HepG2 (cell line): Measurements from ENCODE around the gene PRRT2. TPM values are rescaled to one million over a fixed set of nuclear protein-coding genes. Genes with fewer than 3 reads are reported as not detected.

Experiments
- AGO2 ChIP-seq: fragments of 200-400 bp; formaldehyde crosslinking; optimal IDR thresholded peaks from 2 replicates; pipeline ENCODE3; 2017; ENCODE audit warnings: mild to moderate bottlenecking, low read depth, low read length, moderate library complexity
- CCAR2 ChIP-seq: fragments of 200-400 bp; formaldehyde crosslinking; optimal IDR thresholded peaks from 2 replicates; pipeline ENCODE3; 2018; ENCODE audit warnings: low read depth, mild to moderate bottlenecking, low read length, moderate library complexity
- CCDC6 ChIP-seq: sonication (generic); formaldehyde crosslinking; IDR thresholded peaks from 2 replicates; pipeline ENCODE4 v1.8.1; 2022; ENCODE audit warnings: mild to moderate bottlenecking, missing genetic modification reagents, moderate library complexity
- CHCHD3 ChIP-seq: sonication (generic); formaldehyde crosslinking; IDR thresholded peaks from 2 replicates; pipeline ENCODE4 v1.8.0; 2022; ENCODE audit warnings: mild to moderate bottlenecking, missing genetic modification reagents, moderate library complexity
- EZH2 ChIP-seq: conservative IDR thresholded peaks from 2 replicates; pipeline ENCODE4 v1.6.1; 2012; ENCODE audit warnings: mild to moderate bottlenecking, low read depth, low read length, moderate library complexity
- FOSL2 ChIP-seq: sonication (generic); formaldehyde crosslinking; IDR thresholded peaks from 2 replicates; pipeline ENCODE4 v1.4.0; 2020; ENCODE audit warnings: missing genetic modification reagents
- HOXA5 ChIP-seq: sonication (generic); formaldehyde crosslinking; IDR thresholded peaks from 2 replicates; pipeline ENCODE4 v1.4.0; 2020; ENCODE audit warnings: missing genetic modification reagents
- MLLT10 ChIP-seq: sonication (generic); formaldehyde crosslinking; IDR thresholded peaks from 2 replicates; pipeline ENCODE4 v1.4.0; 2020; ENCODE audit warnings: missing genetic modification reagents
- MXD4 ChIP-seq: IDR thresholded peaks from 2 replicates; pipeline ENCODE4 v1.6.1; 2016; ENCODE audit warnings: mild to moderate bottlenecking, missing biosample characterization, missing genetic modification reagents
- NCOA1 ChIP-seq: sonication (generic); formaldehyde crosslinking; IDR thresholded peaks from 2 replicates; pipeline ENCODE4 v1.9.0; 2021; ENCODE audit warnings: missing genetic modification reagents
- NFYB ChIP-seq: sonication (generic); formaldehyde crosslinking; IDR thresholded peaks from 2 replicates; pipeline ENCODE4 v1.4.0; 2020; ENCODE audit warnings: missing genetic modification reagents
- NR2F6 ChIP-seq, 2 experiments: IDR thresholded peaks; 2 replicates each; pipeline ENCODE4 v1.6.1; 2016; ENCODE audit warnings: antibody characterized with exemption in 1 of 2, mild to moderate bottlenecking in 1 of 2
- PTBP1 ChIP-seq: fragments of 200-400 bp; formaldehyde crosslinking; IDR thresholded peaks from 2 replicates; pipeline ENCODE4 v1.6.1; 2018; ENCODE audit warnings: low read length, low read depth; ENCODE audit not compliant: poor library complexity, severe bottlenecking
- REXO4 ChIP-seq: sonication (generic); formaldehyde crosslinking; IDR thresholded peaks from 2 replicates; pipeline ENCODE4 v1.8.0; 2022; ENCODE audit warnings: missing genetic modification reagents, mild to moderate bottlenecking, borderline replicate concordance
- SMC3 ChIP-seq: IDR thresholded peaks from 2 replicates; pipeline ENCODE4 v1.6.1; 2011; ENCODE audit warnings: low read length, improper control_type of control experiment
- ZNF292 ChIP-seq: sonication (generic); formaldehyde crosslinking; IDR thresholded peaks from 2 replicates; pipeline ENCODE4 v1.8.1; 2022; ENCODE audit warnings: mild to moderate bottlenecking, low read depth, missing genetic modification reagents, borderline replicate concordance
- ZNF317 ChIP-seq: sonication (generic); formaldehyde crosslinking; IDR thresholded peaks from 2 replicates; pipeline ENCODE4 v1.5.0; 2020; ENCODE audit warnings: mild to moderate bottlenecking, missing genetic modification reagents
- ZNF543 ChIP-seq: sonication (generic); formaldehyde crosslinking; IDR thresholded peaks from 2 replicates; pipeline ENCODE4 v1.4.0; 2020; ENCODE audit warnings: mild to moderate bottlenecking, missing genetic modification reagents
- ZNF562 ChIP-seq: sonication (generic); formaldehyde crosslinking; IDR thresholded peaks from 2 replicates; pipeline ENCODE4 v1.8.0; 2022; ENCODE audit warnings: missing genetic modification reagents, borderline replicate concordance
- polyA plus RNA-seq, 8 experiments: library from polyadenylated mRNA; depleted of rRNA in 3 of 8; stranded (reverse) in 7 of 8; unstranded in 1 of 8; fragments of >200 nt; fragmentation: Illumina TruSeq in 4 of 8; extraction: Trizol in 4 of 8; gene quantifications; 2 replicates each; pipeline versions ENCODE4 v1.2.1 to v1.2.3, GENCODE V29; 2011 to 2016; ENCODE audit warnings: low read depth in 4 of 8, missing spikeins in 1 of 8, mixed read lengths in 1 of 8; ENCODE audit not compliant: insufficient read depth in 1 of 8
- total RNA-seq, 5 experiments: library from RNA; depleted of rRNA; stranded (reverse); fragments of >200 nt; fragmentation: Illumina TruSeq; extraction: Trizol; gene quantifications; 2 replicates each; pipeline ENCODE4 v1.2.3, GENCODE V29; 2016; ENCODE audit warnings: low read depth in 1 of 5
- TF ChIP-seq, protein P1 (sequence below): IDR thresholded peaks from 2 replicates; pipeline ENCODE4 v1.6.1; 2016; ENCODE audit warnings: low read depth
- TF ChIP-seq, protein P2 (sequence below): sonication (generic); formaldehyde crosslinking; IDR thresholded peaks from 2 replicates; pipeline ENCODE4 v1.4.0; 2020; ENCODE audit warnings: mild to moderate bottlenecking, missing genetic modification reagents
- TF ChIP-seq, protein P3 (sequence below): sonication (generic); formaldehyde crosslinking; IDR thresholded peaks from 2 replicates; pipeline ENCODE4 v1.9.0; 2021; ENCODE audit warnings: missing genetic modification reagents, mild to moderate bottlenecking, borderline replicate concordance
- TF ChIP-seq, protein P4 (sequence below): fragments of 450-650 bp; IDR thresholded peaks from 2 replicates; pipeline ENCODE4 v1.6.1; 2017
- TF ChIP-seq, protein P5 (sequence below): sonication (generic); formaldehyde crosslinking; IDR thresholded peaks from 2 replicates; pipeline ENCODE4 v1.8.0; 2022; ENCODE audit warnings: mild to moderate bottlenecking, missing genetic modification reagents; ENCODE audit not compliant: insufficient replicate concordance

Gene PRRT2
- total and polyA plus RNA-seq, 2 of the 13 experiments (the other 11 are each of a cell fraction or from before 2014, with no cell fraction given), result 0.51 to 1.1 TPM

DNA sequence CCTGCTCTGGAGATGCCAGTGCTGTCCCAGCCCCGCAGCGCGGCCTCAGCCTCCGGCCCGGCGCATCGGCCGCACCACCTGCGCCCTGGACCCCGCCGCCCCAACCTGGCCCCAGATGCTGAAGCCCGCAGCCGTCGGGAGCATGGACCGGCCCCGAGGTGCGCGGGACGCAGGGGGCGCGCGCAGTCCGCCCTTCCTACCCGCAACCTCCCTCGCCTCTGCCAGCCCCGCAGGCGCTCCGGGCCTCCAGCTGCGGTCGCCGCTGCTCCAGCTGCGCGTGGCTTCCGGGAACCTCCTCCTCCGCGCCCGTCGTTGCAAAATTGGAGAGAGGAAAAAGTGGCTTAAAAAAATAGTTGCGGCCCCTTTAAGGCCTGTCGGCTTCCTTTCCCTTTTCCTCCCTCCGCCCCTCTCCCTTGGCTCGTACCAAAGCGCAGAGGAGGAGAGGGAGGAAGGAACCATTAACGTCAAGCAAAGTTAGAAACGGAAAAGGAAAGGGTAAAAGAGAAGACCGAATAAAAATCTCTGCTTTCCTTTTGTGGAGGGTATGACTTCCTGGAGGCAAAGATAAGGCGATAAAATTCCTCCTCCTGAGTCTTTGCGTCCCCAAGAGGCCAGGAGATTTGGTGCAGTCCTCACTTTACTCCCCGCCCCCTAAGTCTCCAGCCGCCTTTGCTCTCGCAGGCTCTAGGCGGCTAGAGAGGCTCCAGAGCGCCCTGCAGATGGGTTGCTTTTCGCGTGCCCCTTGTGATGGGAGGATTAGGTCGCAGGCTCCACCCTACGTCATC lies 51.1 kb downstream of the PRRT2 start, which contains the start of gene CDIPT (continued):
- no peak for TF ChIP-seq ZNF543 (CRISPR knock-in tag)
- peak; percentile 84 for TF ChIP-seq NR2F6 (IDR thresholded peaks at IDR 0.05)
- peak; percentile 74; the same call in 1 of the 2 replicates for TF ChIP-seq NR2F6 (CRISPR knock-in tag; IDR thresholded peaks at IDR 0.05)
- no peak for TF ChIP-seq MLLT10 (CRISPR knock-in tag)
- no peak; the same call in 1 of the 2 replicates for TF ChIP-seq ZNF292 (CRISPR knock-in tag)
- TF ChIP-seq, protein P1, sequence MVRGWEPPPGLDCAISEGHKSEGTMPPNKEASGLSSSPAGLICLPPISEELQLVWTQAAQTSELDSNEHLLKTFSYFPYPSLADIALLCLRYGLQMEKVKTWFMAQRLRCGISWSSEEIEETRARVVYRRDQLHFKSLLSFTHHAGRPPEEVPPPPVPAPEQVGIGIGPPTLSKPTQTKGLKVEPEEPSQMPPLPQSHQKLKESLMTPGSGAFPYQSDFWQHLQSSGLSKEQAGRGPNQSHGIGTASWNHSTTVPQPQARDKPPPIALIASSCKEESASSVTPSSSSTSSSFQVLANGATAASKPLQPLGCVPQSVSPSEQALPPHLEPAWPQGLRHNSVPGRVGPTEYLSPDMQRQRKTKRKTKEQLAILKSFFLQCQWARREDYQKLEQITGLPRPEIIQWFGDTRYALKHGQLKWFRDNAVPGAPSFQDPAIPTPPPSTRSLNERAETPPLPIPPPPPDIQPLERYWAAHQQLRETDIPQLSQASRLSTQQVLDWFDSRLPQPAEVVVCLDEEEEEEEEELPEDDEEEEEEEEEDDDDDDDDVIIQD, result peak; percentile 93; the same call in 1 of the 2 replicates
- peak; percentile 56 for TF ChIP-seq NFYB (CRISPR knock-in tag)
- TF ChIP-seq, protein P2, sequence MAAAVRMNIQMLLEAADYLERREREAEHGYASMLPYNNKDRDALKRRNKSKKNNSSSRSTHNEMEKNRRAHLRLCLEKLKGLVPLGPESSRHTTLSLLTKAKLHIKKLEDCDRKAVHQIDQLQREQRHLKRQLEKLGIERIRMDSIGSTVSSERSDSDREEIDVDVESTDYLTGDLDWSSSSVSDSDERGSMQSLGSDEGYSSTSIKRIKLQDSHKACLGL, result no peak
- TF ChIP-seq PTBP1, result no peak
- no peak for TF ChIP-seq CHCHD3 (CRISPR knock-in tag)
- TF ChIP-seq NCOA1 (CRISPR knock-in tag), result 0 out of 2 replicates have a peak, but pooled peaks have one; percentile 21
- TF ChIP-seq, protein P3, sequence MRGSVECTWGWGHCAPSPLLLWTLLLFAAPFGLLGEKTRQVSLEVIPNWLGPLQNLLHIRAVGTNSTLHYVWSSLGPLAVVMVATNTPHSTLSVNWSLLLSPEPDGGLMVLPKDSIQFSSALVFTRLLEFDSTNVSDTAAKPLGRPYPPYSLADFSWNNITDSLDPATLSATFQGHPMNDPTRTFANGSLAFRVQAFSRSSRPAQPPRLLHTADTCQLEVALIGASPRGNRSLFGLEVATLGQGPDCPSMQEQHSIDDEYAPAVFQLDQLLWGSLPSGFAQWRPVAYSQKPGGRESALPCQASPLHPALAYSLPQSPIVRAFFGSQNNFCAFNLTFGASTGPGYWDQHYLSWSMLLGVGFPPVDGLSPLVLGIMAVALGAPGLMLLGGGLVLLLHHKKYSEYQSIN (CRISPR knock-in tag), result no peak
- TF ChIP-seq CCAR2, result peak; percentile 98
- TF ChIP-seq, protein P4, sequence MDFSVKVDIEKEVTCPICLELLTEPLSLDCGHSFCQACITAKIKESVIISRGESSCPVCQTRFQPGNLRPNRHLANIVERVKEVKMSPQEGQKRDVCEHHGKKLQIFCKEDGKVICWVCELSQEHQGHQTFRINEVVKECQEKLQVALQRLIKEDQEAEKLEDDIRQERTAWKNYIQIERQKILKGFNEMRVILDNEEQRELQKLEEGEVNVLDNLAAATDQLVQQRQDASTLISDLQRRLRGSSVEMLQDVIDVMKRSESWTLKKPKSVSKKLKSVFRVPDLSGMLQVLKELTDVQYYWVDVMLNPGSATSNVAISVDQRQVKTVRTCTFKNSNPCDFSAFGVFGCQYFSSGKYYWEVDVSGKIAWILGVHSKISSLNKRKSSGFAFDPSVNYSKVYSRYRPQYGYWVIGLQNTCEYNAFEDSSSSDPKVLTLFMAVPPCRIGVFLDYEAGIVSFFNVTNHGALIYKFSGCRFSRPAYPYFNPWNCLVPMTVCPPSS, result no peak
- TF ChIP-seq SMC3, result no peak; the same call in 1 of the 2 replicates
- no peak for TF ChIP-seq REXO4
- TF ChIP-seq HOXA5 (CRISPR knock-in tag), result 0 out of 2 replicates have a peak, but pooled peaks have one; percentile 43
- TF ChIP-seq EZH2, result no peak
- TF ChIP-seq AGO2, result peak; percentile 69
- TF ChIP-seq MXD4 (CRISPR knock-in tag), result peak; percentile 78; the same call in 1 of the 2 replicates
- peak; percentile 80 for TF ChIP-seq FOSL2 (CRISPR knock-in tag)
- TF ChIP-seq CCDC6 (CRISPR knock-in tag), result no peak
- TF ChIP-seq ZNF317 (CRISPR knock-in tag), result peak; percentile 84
- TF ChIP-seq, protein P5, sequence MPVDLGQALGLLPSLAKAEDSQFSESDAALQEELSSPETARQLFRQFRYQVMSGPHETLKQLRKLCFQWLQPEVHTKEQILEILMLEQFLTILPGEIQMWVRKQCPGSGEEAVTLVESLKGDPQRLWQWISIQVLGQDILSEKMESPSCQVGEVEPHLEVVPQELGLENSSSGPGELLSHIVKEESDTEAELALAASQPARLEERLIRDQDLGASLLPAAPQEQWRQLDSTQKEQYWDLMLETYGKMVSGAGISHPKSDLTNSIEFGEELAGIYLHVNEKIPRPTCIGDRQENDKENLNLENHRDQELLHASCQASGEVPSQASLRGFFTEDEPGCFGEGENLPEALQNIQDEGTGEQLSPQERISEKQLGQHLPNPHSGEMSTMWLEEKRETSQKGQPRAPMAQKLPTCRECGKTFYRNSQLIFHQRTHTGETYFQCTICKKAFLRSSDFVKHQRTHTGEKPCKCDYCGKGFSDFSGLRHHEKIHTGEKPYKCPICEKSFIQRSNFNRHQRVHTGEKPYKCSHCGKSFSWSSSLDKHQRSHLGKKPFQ (CRISPR knock-in tag), result peak; percentile 82
- no peak for TF ChIP-seq ZNF562 (CRISPR knock-in tag)
